Astrocyte of the spinal cord (primary cell): Measurements from ENCODE around the gene OPTN.

Experiments used
- DNase-seq: peaks from one replicate; pipeline ENCODE4 v3.0.0; 2011; ENCODE audit warnings: low read depth, low spot score
- H3K4me3 ChIP-seq: 2 replicates; pipeline ENCODE4 v1.5.1; 2011; ENCODE audit warnings: low read depth, mild to moderate bottlenecking, low read length, moderate library complexity
- in situ Hi-C: cut with HindIII; loops from 2 replicates; pipeline ENCODE4 v1.10.0; 2017; ENCODE audit warnings: low sequenced_read_pairs
- TF ChIP-seq, protein P1 (sequence below): IDR thresholded peaks from 2 replicates; pipeline ENCODE4 v1.5.1; 2012; ENCODE audit warnings: low read depth, mild to moderate bottlenecking, low read length, inconsistent platforms

OPTN gene

DNA sequence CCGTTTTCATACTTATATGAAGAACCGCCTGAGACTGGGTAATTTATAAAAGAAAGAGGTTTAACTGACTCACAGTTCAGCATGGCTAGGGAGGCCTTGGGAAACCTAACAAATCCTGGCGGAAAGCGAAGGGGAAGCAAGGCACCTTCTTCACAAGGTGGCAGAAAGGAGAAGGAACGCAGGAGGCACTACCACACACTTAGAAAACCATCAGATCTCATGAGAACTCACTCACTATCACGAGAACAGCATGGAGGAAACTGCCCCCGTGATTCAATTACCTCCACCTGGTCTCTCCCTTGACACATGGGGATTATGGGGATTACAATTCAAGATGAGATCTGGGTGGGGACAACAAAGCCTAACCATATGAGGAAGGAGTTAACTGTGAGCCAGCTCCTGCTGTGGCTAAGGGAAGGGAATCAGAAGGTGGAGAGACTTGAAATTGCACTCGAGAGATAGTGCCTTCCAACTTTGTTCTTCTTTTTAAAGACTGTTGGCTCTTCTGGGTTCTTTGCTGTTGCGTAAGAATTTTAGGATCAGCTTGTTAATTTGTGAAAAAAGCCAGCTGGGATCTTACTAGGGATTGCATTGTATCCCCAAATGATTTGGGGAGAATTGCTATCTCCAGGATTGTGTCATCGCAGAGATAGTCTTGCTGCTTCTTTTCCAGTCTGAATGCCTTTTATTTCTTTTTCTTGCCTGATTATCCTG lies 21.0 kb downstream of the OPTN start:
- no peak for DNase-seq
- in situ Hi-C loops: no loop called here
- no peak overlapping the region for H3K4me3 ChIP-seq
- TF ChIP-seq, protein P1, sequence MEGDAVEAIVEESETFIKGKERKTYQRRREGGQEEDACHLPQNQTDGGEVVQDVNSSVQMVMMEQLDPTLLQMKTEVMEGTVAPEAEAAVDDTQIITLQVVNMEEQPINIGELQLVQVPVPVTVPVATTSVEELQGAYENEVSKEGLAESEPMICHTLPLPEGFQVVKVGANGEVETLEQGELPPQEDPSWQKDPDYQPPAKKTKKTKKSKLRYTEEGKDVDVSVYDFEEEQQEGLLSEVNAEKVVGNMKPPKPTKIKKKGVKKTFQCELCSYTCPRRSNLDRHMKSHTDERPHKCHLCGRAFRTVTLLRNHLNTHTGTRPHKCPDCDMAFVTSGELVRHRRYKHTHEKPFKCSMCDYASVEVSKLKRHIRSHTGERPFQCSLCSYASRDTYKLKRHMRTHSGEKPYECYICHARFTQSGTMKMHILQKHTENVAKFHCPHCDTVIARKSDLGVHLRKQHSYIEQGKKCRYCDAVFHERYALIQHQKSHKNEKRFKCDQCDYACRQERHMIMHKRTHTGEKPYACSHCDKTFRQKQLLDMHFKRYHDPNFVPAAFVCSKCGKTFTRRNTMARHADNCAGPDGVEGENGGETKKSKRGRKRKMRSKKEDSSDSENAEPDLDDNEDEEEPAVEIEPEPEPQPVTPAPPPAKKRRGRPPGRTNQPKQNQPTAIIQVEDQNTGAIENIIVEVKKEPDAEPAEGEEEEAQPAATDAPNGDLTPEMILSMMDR: no peak

DNA sequence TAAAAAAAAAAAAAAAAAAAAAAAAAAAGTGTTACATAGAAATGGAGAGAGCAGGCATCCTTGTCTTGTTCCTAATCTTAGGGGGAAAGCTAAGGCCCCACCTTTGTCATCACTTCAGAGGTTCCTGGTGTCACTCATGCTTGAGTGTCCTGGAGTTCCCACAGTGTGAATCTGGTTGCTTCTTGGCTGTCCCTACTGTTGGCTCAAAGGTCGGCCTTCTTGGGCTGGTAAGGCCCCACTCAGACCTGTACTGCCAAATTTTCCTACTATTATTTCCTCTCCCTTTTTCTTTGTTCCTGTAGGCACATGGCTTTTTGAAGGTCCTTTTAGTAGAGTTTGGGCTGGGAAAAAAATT lies 21.5 kb downstream of the OPTN start:
- in situ Hi-C loops: no loop called here
- DNase-seq: no peak
- TF ChIP-seq, protein P1: no peak
- H3K4me3 ChIP-seq: no peak overlapping the region

DNA sequence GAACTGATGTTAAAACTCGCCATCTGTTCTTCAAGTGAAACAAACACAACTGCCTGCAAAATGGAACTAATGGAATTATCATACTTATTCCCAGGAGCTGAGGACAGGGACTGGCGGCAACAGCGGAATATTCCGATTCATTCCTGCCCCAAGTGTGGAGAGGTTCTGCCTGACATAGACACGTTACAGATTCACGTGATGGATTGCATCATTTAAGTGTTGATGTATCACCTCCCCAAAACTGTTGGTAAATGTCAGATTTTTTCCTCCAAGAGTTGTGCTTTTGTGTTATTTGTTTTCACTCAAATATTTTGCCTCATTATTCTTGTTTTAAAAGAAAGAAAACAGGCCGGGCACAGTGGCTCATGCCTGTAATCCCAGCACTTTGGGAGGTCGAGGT lies 36.7 kb downstream of the OPTN start:
- in situ Hi-C loops: no loop called here
- no peak for DNase-seq
- H3K4me3 ChIP-seq: no peak overlapping the region
- TF ChIP-seq, protein P1: no peak

DNA sequence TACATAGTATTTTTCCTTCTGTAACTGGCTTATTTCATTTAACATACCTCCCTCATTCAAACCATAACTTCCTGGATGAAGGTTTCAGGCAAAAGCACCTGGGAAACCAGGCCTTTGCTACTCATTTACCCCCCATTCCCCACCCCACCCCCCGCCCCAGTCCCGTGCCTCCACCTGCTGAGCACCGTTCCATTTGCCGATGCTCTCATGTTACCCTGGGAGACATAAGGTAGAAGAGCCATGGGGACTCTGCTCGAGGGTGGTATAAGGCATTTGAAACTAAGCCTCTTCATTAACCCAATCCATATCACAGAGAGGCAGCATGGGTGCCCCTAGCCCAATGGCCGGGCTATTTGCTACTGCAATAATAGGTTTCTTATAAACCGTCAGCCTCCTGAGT lies 39.2 kb downstream of the OPTN start:
- TF ChIP-seq, protein P1: no peak
- in situ Hi-C loops: no loop called here
- no peak overlapping the region for H3K4me3 ChIP-seq
- DNase-seq: no peak

DNA sequence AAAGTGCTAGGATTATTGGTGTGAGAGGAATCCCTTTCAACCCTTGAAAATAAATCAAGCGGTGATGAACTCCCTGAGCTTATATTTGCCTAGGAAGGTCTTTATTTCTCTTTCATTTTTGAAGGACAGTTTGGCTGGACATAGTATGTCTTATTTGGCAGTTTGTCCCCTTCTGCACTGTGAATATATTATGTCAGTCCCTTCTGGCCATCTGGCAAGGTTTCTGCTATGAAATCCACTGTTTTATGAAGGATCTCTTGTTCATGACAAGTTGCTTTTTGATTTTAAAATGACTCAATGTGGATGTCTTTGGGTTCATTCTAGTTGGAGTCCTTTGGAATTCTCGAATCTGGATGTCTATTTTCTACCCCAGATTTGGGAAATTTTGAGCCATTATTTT lies 39.7 kb downstream of the OPTN start:
- no peak overlapping the region for H3K4me3 ChIP-seq
- DNase-seq: no peak
- in situ Hi-C loops: no loop called here
- TF ChIP-seq, protein P1: no peak

DNA sequence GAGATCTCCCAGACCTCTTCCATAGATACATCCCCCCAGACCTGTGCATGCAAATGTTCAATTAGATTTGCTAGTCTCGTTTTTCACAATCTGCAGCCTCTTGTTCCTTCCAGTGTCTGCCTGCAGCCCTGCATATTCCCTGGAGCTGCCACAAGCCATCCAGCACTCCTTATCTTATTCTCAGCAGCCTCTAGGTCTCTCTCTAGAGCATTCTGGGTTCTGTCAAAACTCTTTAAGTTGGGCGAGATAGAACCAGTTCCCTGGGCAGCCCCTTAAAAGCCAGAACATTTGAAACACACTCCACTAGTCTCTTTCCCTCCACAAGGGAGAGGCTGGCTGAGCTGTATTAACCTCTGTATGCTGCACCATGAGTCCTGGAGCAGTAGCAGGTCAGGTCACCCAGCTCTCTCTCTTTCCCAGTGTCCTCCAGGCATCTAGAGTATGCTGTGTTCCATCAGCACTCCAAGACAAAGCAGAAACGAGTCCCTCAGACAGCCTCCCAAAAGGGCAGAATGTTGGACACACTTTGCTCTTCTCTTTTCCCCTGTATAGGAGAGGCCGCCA lies 40.7 kb downstream of the OPTN start:
- in situ Hi-C loops: no loop called here
- no peak for DNase-seq
- H3K4me3 ChIP-seq: no peak overlapping the region
- TF ChIP-seq, protein P1: no peak
